Stimulated activated CD4-positive, alpha-beta T cell treated with anti-CD3 and anti-CD28 coated beads, TNF-alpha, amount 100 ng/mL, for 48 hours (primary cell): Measurements from ENCODE around the gene GLDC.

Experiments
- DNase-seq, 3 donors: peaks; one replicate each; pipeline ENCODE4 v3.0.0-alpha.2; 2020; ENCODE audit warnings: low read depth in 3 of 3

The GLDC gene

DNA sequence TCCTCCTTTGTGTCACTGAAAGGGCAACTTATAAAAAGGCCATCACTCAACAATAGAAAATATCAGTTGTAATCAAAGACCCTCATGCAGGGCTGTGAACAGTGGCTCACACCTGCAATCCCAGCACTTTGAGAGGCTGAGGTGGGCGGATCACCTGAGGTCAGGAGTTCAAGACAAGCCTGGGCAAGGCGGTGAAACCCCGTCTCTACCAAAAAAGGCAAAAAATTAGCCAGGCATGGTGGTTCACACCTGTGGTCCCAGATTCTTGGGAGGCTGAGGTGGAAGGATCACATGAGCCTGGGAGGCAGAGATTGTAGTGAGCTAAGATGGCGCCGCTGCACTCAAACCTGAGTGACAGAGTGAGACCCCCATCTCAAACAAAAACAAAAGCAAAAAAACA is 24.7 kb downstream of the GLDC start:
- no peak for DNase-seq

DNA sequence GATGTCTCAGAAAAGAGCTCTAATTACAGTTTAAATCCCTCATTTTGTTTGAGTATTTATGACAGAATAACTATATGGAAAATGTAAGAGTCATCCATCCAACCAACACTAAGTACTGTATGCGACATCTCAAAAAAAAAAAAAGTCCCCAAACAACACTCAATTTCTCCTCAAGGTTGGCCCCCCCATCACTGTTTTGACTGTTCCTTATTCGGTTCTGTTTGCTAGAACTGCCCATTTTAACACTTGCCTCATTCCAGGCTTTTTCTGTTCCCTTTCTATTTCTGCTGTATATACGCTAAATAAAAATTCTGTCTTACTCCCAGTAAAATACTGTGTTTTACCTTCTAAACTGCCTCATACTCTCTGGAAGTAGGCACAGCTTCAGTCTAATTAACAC is 25.2 kb downstream of the GLDC start:
- DNase-seq = no peak

- DNase-seq = no peak
These were observed 25.6 kb downstream of the GLDC start for GRCh38 chr9:6619909-6620308.

- DNase-seq = no peak
These were observed 28.5 kb downstream of the GLDC start for GRCh38 chr9:6616951-6617602.

DNA sequence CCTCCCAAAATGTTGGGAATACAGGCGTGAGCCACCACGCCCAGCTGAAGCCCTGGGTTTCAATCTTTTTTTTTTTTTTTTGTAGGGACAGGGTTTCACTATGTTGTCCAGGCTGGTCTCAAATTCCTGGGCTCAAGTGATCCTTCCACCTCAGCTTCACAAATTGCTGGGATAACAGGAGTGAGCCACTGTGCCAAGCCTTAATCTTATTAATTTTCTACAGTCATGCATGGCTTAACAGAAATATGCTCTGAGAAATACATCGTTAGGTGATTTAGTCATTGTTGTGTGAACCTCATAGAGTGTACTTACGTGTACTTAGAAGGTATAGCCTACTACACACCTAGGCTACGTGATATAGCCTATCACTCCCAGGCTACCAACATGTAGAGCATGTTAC is 31.0 kb downstream of the GLDC start:
- DNase-seq = no peak

- no peak for DNase-seq
These were observed 33.7 kb downstream of the GLDC start for GRCh38 chr9:6611865-6612264.

- DNase-seq = no peak
These were observed 35.5 kb downstream of the GLDC start for GRCh38 chr9:6610073-6610472.

DNA sequence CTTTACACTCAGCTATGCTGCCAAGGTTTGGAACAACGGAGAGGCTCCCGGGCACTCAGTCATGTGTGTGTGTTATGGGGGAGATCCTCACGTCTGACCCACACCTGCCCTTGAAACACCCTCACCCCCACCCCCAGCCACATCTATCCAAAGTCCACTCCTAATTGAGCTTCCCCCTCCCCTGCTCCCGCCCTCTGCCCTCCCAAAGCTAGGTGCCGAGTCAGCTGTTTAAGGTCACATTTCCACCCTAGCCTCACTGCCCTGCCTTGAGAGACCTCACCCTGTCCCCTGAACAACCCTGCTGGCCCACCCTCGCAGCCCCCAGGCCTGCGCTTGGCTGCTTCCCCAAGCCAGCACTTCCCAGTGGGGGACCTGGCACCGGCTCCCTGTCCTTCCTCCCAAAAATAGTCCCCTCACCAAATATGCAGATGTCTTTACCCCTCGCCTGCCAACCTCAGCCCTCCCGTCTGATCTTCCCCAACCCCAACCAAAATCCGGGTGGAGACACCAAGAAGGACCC is 36.0 kb downstream of the GLDC start:
- DNase-seq = no peak

DNA sequence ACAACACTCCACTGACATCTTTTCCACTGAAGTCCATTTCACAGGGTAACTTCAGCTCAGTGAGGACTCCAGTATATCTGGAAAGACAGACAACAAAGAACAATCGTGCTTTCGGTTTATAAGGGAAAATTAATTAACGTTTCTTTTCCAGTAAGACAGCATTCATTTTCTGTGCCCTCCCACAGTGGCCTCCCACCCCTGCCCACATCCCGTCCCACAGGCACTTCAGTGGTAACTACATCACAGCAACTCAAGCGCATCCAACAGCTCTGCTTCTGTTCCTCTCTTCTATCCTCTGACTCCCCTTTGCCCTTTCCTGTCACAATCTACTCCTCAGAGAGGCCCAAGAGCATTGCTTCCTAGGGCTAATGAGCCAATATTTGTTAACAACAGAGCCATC is 40.3 kb downstream of the GLDC start:
- no peak for DNase-seq

- no peak for DNase-seq
These were observed 45.1 kb downstream of the GLDC start for GRCh38 chr9:6600426-6600825.

- DNase-seq = no peak
These were observed 45.5 kb downstream of the GLDC start for GRCh38 chr9:6600006-6600405.

GRCh38 chr9:6598249-6598725 is 47.2 kb downstream of the GLDC start:
- peak; percentile 7 to 26 (median 22) for DNase-seq

GRCh38 chr9:6592791-6593190 is 52.7 kb downstream of the GLDC start:
- DNase-seq = no peak

GRCh38 chr9:6592231-6592630 is 53.3 kb downstream of the GLDC start:
- no peak for DNase-seq

DNA sequence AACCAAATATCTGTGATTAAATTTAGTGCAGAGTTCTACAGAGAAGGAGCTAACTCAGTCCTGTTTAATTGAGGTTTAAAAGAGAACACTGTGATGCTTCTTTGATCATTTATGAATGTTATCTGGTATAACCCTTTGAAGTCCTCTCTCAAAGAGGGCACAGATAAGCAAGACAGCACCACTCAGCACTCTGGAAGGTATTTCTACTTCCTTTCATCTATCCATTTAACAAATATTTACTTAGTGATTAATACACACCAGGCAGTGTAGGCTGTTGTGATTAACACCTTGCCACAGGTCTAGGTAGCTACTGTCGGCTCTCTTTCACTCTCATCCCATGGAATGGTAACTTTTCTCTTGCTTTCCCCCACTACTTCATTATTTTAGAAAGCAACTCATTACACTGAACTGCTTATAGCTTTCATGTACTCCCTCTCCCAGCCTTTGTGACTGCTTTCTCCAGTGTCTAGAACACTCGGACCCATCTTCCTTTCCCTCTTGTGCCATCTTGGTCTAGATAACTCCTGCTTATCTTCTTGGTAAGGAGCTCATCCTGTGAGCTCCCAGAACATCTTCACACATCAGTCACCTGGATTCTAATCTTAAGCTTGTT is 54.7 kb downstream of the GLDC start:
- no peak for DNase-seq

DNA sequence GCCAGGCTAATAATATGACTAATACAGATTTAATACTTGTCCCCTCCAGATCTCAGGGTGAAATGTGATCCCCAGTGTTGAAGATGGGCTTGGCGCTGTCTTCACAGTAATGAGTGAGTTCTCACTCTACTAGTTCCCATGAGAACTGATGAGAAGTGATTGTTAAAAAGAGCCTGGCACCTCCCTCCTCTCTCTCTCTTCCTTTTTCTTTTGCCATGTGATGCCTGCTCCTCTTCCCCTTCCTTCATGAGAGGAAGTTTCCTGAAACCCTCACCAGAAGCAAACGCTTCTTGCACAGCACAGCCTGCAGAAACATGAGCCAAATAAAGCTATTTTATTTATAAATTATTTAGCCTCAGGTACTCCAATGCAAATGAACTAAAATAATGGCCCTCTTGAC is 55.2 kb downstream of the GLDC start:
- no peak for DNase-seq

DNA sequence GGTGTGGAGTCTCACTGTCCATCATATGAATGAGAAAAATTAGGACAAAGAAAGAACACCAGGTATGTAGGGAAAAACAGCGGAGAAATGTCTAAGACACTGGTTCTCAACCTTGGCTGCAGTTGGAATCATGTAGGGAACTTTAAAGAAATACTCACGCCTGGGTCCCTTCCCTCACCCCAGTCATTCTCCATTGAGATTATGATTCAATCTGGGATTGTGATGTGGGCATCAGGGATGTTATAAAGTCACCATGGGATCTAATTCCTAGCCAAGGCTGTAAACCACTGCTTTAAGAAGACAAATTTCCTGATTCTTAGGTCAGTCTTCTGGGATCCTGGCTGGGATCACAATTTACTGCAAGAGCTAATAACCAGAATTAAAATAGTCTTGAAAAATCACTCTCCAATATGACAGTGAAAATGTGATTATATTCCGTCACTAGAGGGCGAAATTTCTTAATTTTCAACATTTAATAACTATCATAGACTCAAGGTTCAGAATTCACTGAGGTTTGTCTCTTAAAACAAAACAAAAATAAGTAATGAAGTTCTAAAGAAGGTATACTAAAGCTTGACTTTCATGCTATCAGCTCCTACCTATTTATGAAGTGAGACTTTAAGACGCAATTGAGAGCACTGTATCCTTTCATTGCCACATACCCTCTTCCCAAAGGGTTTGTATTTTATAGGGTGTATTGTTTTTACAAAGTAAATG is 60.5 kb downstream of the GLDC start:
- no peak for DNase-seq

- no peak for DNase-seq
These were observed 64.3 kb downstream of the GLDC start for GRCh38 chr9:6581253-6581652.

GRCh38 chr9:6579613-6580012 is 65.9 kb downstream of the GLDC start:
- DNase-seq = no peak

GRCh38 chr9:6576987-6577386 is 68.5 kb downstream of the GLDC start:
- no peak for DNase-seq

DNA sequence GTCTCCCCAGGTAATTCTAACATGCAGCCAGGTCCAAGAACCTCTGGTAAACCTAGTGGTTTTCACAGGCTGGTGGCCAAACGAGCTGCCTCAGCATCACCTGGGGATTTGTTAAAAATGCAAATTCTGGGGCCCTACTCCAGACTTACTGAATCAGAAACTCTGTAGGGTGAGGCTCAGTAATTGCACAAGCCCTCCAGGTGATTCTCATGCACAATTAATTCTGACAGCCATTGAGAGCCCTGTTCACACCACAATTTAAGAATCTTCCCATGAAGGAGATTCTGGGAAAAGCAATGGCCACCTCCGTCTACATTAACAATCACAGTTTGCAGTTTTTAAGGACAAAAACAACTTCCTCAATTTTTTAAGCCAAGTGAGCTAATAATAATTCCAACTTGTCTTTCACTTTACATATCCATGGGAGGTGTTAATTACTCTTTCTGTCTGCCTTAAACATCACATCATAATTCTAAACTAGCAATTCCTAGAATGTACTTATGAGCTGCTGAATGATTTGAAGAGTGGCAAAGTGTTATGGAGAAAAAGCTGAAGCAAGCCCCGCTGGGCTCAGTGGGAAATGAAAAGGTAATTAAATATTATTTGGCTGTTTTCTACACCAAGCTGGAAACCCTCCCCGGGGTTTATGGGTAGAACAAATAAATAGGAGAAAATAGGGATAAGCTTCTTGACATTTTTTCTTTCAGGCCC is 70.0 kb downstream of the GLDC start:
- DNase-seq = no peak

DNA sequence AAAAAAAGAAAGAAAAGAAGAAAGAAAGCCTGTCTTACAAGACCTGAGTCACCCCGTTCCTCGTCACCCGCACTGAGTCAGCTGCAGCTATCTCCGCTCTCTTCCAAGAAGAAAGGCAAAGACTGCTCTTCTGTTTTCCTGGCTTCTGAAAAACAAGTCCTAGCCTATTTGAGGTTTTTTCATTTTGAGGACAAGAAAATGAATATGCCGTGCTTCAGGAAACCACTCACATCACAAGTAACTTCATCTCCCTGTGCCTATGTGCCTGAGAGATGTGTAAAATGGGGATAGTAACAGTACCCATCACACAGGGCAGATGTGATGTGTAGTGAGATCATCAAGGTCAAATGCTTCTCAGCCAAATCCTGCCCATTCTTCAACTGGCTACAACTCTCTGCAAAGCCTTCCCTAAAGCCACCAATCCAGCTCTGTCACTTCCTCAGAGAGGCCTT is 78.4 kb downstream of the GLDC start:
- DNase-seq = peak in 2 of 3 donors; percentile 18 to 22
